ENCODE results near the gene SLC9A5.

SLC9A5 gene

DNA sequence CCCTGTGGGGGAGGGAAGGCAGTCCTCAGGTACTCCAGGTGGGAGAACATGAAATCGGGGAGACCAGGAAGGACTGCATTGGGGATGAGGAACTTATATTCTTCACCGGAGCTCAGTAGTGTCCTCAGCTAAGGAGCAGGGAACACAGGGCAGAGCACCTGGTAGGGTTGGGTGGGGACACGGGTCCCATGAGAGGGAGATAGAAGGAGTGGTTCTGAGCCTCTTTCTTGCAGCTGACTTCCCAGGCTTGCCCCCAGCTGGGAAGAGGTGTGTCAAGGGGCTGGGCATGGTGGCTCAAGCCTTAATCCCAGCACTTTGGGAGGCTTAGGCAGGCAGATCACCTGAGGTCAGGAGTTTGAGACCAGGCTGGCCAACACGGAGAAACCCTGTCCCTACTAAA is 3.6 kb upstream of the SLC9A5 start:
- TF ChIP-seq, protein P1, sequence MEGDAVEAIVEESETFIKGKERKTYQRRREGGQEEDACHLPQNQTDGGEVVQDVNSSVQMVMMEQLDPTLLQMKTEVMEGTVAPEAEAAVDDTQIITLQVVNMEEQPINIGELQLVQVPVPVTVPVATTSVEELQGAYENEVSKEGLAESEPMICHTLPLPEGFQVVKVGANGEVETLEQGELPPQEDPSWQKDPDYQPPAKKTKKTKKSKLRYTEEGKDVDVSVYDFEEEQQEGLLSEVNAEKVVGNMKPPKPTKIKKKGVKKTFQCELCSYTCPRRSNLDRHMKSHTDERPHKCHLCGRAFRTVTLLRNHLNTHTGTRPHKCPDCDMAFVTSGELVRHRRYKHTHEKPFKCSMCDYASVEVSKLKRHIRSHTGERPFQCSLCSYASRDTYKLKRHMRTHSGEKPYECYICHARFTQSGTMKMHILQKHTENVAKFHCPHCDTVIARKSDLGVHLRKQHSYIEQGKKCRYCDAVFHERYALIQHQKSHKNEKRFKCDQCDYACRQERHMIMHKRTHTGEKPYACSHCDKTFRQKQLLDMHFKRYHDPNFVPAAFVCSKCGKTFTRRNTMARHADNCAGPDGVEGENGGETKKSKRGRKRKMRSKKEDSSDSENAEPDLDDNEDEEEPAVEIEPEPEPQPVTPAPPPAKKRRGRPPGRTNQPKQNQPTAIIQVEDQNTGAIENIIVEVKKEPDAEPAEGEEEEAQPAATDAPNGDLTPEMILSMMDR (IDR thresholded peaks at IDR 0.05): no peak
- peaks cover 49% of the 10 kb centered on the region for H3K4me1 Mint-ChIP-seq
- no peaks in the 10 kb centered on the region for H3K9me3 Mint-ChIP-seq
- H3K4me3 Mint-ChIP-seq: peak overlapping the region; percentile 81
- H3K36me3 Mint-ChIP-seq (ENCODE audit: low read depth): no peaks in the 10 kb centered on the region
- H3K27ac Mint-ChIP-seq: no peak overlapping the region
- DNase-seq: no peak
- H3K27me3 Mint-ChIP-seq (ENCODE audit: low read depth, poor library complexity): peaks cover 29% of the 10 kb centered on the region

DNA sequence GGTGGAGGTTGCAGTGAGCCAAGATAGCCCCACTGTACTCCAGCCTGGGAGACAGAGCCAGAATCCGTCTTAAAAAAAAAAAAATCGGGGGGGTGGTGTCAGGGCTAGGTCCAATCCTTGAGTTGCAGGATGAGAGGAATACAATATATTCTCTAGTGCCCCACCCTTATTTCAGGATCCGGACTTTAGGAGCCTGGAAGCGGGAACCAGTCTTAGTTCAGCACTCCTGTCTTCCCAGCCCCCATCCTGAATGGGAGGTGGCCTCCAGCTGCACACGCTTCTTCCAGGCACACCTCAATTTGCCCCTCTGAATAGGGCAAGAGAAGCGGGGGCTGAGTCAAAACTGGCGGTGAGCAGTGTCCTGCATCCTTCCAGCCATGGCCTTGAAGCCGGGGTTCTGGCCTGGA is 3.1 kb upstream of the SLC9A5 start:
- TF ChIP-seq, protein P1 (IDR thresholded peaks at IDR 0.05): no peak
- no peak for DNase-seq
- peak overlapping the region; percentile 81 for H3K4me3 Mint-ChIP-seq
- H3K27ac Mint-ChIP-seq: no peak overlapping the region
- H3K9me3 Mint-ChIP-seq: no peaks in the 10 kb centered on the region
- H3K36me3 Mint-ChIP-seq (ENCODE audit: low read depth): no peaks in the 10 kb centered on the region
- H3K27me3 Mint-ChIP-seq (ENCODE audit: low read depth, poor library complexity): peaks cover 33% of the 10 kb centered on the region
- H3K4me1 Mint-ChIP-seq: peaks cover 51% of the 10 kb centered on the region

DNA sequence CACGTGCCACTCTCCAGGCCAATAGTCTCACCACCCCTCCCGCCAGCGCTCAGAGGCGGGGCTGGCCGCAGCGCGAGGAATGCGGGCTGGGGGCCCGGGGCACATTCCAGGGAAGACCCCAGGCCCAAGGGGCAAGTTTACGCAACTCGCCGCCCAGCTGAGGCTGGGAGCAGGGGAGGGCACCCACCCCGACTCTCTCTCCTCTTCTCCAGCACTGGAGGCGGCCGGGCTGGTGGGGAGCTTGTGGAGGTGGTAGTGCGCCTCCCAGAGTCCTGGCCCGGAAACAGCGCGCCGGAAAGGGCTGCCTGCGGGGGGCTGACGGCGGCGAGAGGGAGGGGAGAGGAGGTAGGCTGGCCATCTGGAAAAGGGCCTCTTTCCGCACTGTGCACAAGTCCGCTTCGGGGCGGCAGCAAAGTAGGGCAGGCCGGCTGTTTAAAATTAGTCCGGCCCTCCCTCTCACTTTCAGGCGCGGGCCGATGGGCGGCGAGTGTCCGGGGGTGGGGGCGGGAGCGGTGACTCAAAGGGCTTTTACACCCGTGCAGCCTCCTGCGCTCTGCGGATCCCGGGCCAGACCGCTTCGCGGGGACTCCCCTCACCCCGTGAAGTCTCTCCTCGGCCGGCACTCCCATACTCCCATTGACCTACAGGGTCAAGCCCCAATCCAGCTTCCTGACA is 2.6 kb upstream of the SLC9A5 start:
- peaks cover 39% of the 10 kb centered on the region for H3K27me3 Mint-ChIP-seq (ENCODE audit: low read depth, poor library complexity)
- TF ChIP-seq, protein P1 (IDR thresholded peaks at IDR 0.05): no peak
- no peaks in the 10 kb centered on the region for H3K36me3 Mint-ChIP-seq (ENCODE audit: low read depth)
- no peak overlapping the region for H3K27ac Mint-ChIP-seq
- H3K4me3 Mint-ChIP-seq: peak overlapping the region; percentile 81
- peak; percentile 85 for DNase-seq
- H3K4me1 Mint-ChIP-seq: peaks cover 49% of the 10 kb centered on the region
- no peaks in the 10 kb centered on the region for H3K9me3 Mint-ChIP-seq

DNA sequence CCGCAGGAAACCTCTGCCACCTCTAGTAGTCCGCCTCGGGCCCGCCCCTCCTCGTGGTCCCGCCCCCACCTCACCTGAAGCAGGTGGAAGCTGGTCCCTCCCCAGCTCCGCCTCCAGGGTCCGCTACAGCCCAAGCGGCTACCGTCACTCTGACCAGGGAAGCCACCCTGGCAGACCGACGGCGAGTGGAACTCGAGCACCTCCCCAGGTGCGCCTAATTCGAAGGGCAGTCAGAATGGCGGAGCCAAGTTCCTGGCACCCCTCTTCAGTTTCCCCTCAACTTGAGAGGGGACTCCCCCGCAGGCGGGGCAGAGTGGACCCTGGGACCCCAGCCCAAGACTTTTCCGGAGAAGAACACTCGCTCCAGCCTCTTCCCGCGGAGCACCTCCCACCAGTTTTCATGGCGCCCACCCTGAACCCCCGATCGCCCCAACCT is 2.0 kb upstream of the SLC9A5 start:
- Mint-ChIP-seq H3K4me1 (peaks cover 45% of the 10 kb centered on the region), H3K36me3 (ENCODE audit: low read depth) (no peaks in the 10 kb centered on the region), H3K4me3 (peak overlapping the region; percentile 81), H3K27ac (no peak overlapping the region), H3K9me3 (no peaks in the 10 kb centered on the region), H3K27me3 (ENCODE audit: low read depth, poor library complexity) (peaks cover 42% of the 10 kb centered on the region)
- peak; percentile 48 for DNase-seq
- TF ChIP-seq, protein P1 (IDR thresholded peaks at IDR 0.05): no peak

DNA sequence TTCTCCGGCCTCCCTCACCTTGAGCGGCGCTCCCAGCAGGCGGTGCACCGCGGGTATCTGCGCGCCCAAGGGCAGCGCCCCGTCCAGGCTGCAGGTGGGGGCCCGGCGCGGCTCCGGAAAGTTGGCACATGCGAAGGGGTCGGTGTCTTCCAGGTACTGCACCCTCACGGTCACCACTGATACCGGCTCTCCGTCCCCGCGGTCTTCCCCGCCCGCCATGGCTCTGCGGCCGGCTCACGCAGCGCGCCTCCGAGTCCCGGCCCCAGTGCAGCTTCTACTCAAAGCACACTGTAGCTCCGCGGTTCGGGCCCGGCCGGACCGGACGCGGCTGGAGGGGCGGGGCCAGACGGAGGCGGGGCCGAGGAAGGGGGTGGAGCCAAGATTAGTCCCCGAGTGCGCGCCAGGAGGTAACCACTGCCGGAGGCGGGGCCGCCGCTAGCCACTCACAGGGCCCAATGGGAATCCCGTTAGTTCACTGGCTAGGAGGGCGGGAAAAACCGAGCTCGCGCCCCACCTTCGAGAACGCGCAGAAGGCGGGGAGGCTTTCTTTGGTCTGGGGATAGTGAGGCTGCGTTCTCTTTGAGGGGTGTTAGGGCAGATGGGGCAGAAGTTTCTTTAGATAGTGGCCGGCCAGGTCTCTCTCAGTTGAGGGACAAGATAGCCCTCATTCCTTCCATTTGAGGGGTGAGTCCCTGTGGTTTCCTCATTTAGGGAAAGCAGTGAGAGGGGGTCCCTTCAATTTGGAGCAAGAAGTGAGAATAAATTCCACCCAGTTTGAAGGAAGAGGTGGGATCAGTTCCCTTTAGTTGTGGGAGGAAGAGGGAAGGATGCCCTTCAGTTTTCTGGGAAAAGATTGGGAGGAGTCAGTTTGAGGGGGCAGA is 1.3 kb upstream of the SLC9A5 start, which contains the start of gene FHOD1:
Gene FHOD1, minus strand, starts transcription at position 290 of the 881 bp plus-strand sequence. Its CDS starts 71 bp downstream, at position 219.
- peak; percentile 99 for DNase-seq
- H3K36me3 Mint-ChIP-seq (ENCODE audit: low read depth): no peaks in the 10 kb centered on the region
- no peaks in the 10 kb centered on the region for H3K9me3 Mint-ChIP-seq
- TF ChIP-seq, protein P1 (IDR thresholded peaks at IDR 0.05): no peak
- peaks cover 45% of the 10 kb centered on the region for H3K4me1 Mint-ChIP-seq
- peak within 1 kb of the TSS; percentile 81 for H3K4me3 Mint-ChIP-seq
- peak within 1 kb of the TSS; percentile 36 for H3K27ac Mint-ChIP-seq
- H3K27me3 Mint-ChIP-seq (ENCODE audit: low read depth, poor library complexity): peaks cover 49% of the 10 kb centered on the region
